HG03442 (cell line): ENCODE results near the gene DMXL2.
"Not testable (repeated sequence)": the region's sequence is repeated elsewhere in the genome, so short reads cannot be mapped to it uniquely, and the experiment has no call there.

Experiments used
- ATAC-seq: cut with Tn5 transposase; IDR thresholded peaks from one replicate; pipeline ENCODE4 v1.9.1; 2021; ENCODE audit warnings: mild to moderate bottlenecking, moderate library complexity; ENCODE audit not compliant: unreplicated experiment

Gene DMXL2

GRCh38 chr15:51494411-51495314, 127.9 kb downstream of the DMXL2 start:
- no peak for ATAC-seq

GRCh38 chr15:51493892-51494291, 128.7 kb downstream of the DMXL2 start:
- ATAC-seq, result no peak

- no peak for ATAC-seq
Measured at GRCh38 chr15:51492528-51492927, 130.0 kb downstream of the DMXL2 start.

- ATAC-seq, result no peak
Measured at GRCh38 chr15:51491941-51492340, 130.6 kb downstream of the DMXL2 start.

GRCh38 chr15:51484781-51485180, 137.8 kb downstream of the DMXL2 start:
- no peak for ATAC-seq

GRCh38 chr15:51483985-51484384, 138.6 kb downstream of the DMXL2 start:
- no peak for ATAC-seq

- ATAC-seq, result no peak
Measured at GRCh38 chr15:51483520-51483919, 139.1 kb downstream of the DMXL2 start.

- ATAC-seq, result no peak
Measured at GRCh38 chr15:51475736-51476135, 146.8 kb downstream of the DMXL2 start.

- no peak for ATAC-seq
Measured at GRCh38 chr15:51470512-51470911, 152.1 kb downstream of the DMXL2 start.

GRCh38 chr15:51460796-51461195, 161.8 kb downstream of the DMXL2 start:
- no peak for ATAC-seq

- no peak for ATAC-seq
Measured at GRCh38 chr15:51450001-51450400, 172.6 kb downstream of the DMXL2 start.

GRCh38 chr15:51448622-51449399, 173.8 kb downstream of the DMXL2 start:
- ATAC-seq, result no peak

GRCh38 chr15:51447855-51448621, 174.5 kb downstream of the DMXL2 start:
- ATAC-seq, result no peak

- not testable (repeated sequence) for ATAC-seq
Measured at GRCh38 chr15:51446029-51446744, 176.4 kb downstream of the DMXL2 start.

- no peak for ATAC-seq
Measured at GRCh38 chr15:51444807-51445206, 177.8 kb downstream of the DMXL2 start.

- no peak for ATAC-seq
Measured at GRCh38 chr15:51444112-51444511, 178.5 kb downstream of the DMXL2 start.

GRCh38 chr15:51443282-51443914, 179.2 kb downstream of the DMXL2 start:
- no peak for ATAC-seq

GRCh38 chr15:51438526-51438925, 184.0 kb downstream of the DMXL2 start:
- ATAC-seq, result no peak

GRCh38 chr15:51425517-51426040, 197.0 kb downstream of the DMXL2 start:
- no peak for ATAC-seq

GRCh38 chr15:51424780-51425179, 197.8 kb downstream of the DMXL2 start:
- ATAC-seq, result no peak
